HepG2 (cell line): Measurements from ENCODE around the gene UCP3. TPM values are rescaled to one million over a fixed set of nuclear protein-coding genes. Genes with fewer than 3 reads are reported as not detected.

Experiments
- ATAC-seq: fragments of 200-7000 bp; cut with Tn5 transposase; 3 replicates; pipeline ENCODE4 v1.9.1; 2020; ENCODE audit warnings: mild to moderate bottlenecking, moderate library complexity
- BruUV-seq: library from RNA; stranded (reverse); fragments of 400-500 nt; replicated peaks from 2 replicates; lab custom pipeline; 2021; lab: Mats Ljungman, UMichigan
- CTCF ChIA-PET: fragments of 300-600 bp; formaldehyde crosslinking; extraction: SDS; loops from one replicate; lab custom pipeline; 2021; ENCODE audit warnings: low total read pairs, inconsistent platforms, low intra/inter-chr PET ratio; lab: Yijun Ruan, JAX
- POLR2A ChIA-PET: fragments of 350-600 bp; sonication (Branson Sonifier 250); formaldehyde crosslinking; loops from one replicate; lab custom pipeline; 2020; ENCODE audit warnings: antibody characterized with exemption, inconsistent platforms; lab: Yijun Ruan, JAX
- DNase-seq: peaks from one replicate; pipeline ENCODE4 v3.0.0-alpha.2; 2015; ENCODE audit warnings: low spot score
- FAIRE-seq: peaks from 3 replicates; lab custom pipeline; 2011; peaks lifted over from hg19 to GRCh38; lab: Jason Lieb, UNC
- H2AFZ ChIP-seq: one replicate; pipeline ENCODE4 v1.6.1; 2011; ENCODE audit warnings: low read length, inconsistent platforms
- H3K27ac ChIP-seq: fragments of 300-600 bp; 3 replicates; pipeline ENCODE4 v1.8.0; 2011; ENCODE audit warnings: mixed run types, mild to moderate bottlenecking, mixed read lengths, low read length, inconsistent platforms; ENCODE audit not compliant: insufficient read depth; ENCODE audit errors: extremely low read length
- H3K27me3 ChIP-seq, 2 experiments: fragments of 200-600 bp in 1 of 2; 2 replicates in 1 of 2; 3 replicates in 1 of 2; pipeline versions ENCODE4 v1.6.0 to v1.8.0; 2011; ENCODE audit warnings: low read length in 2 of 2, mild to moderate bottlenecking in 2 of 2, moderate library complexity in 2 of 2, inconsistent platforms in 1 of 2; ENCODE audit not compliant: insufficient read depth in 2 of 2, control insufficient read depth in 1 of 2
- H3K36me3 ChIP-seq, 2 experiments: fragments of 200-600 bp in 1 of 2; replicated peaks in 1 of 2; 2 replicates in 1 of 2; 3 replicates in 1 of 2; pipeline versions ENCODE4 v1.5.1 to v1.8.0; 2011; ENCODE audit warnings: low read length in 2 of 2, inconsistent platforms in 1 of 2; ENCODE audit not compliant: insufficient read depth in 2 of 2, control insufficient read depth in 1 of 2
- H3K4me1 ChIP-seq: 2 replicates; pipeline ENCODE4 v1.5.1; 2012; ENCODE audit warnings: low read length, inconsistent platforms; ENCODE audit not compliant: insufficient read depth
- H3K4me2 ChIP-seq: 2 replicates; pipeline ENCODE4 v1.6.0; 2011; ENCODE audit warnings: low read depth, low read length, inconsistent platforms
- H3K4me3 ChIP-seq, 3 experiments: fragments of 200-600 bp in 1 of 3; sonication (generic), shearing (Covaris generic) in 1 of 3; replicated peaks in 1 of 3; 2 replicates each; pipeline ENCODE4 v1.5.1; 2011 to 2016; ENCODE audit warnings: low read length in 3 of 3, inconsistent platforms in 2 of 3, low read depth in 2 of 3, mild to moderate bottlenecking in 2 of 3, control low read depth in 1 of 3, mixed read lengths in 1 of 3; ENCODE audit not compliant: insufficient read depth in 1 of 3
- H3K79me2 ChIP-seq: one replicate; pipeline ENCODE4 v1.6.1; 2011; ENCODE audit warnings: low read length, inconsistent platforms; ENCODE audit not compliant: insufficient read depth
- H3K9ac ChIP-seq: 2 replicates; pipeline ENCODE4 v1.6.0; 2011; ENCODE audit warnings: mild to moderate bottlenecking, low read depth, low read length, inconsistent platforms; ENCODE audit not compliant: insufficient read depth
- H3K9me3 ChIP-seq: 2 replicates; pipeline ENCODE4 v1.5.1; 2012; ENCODE audit warnings: mild to moderate bottlenecking, low read length
- H4K20me1 ChIP-seq: 2 replicates; pipeline ENCODE4 v1.6.0; 2011; ENCODE audit warnings: inconsistent platforms, mild to moderate bottlenecking, low read length, moderate library complexity; ENCODE audit not compliant: insufficient read depth
- CSRNP1 ChIP-seq: sonication (generic); formaldehyde crosslinking; IDR thresholded peaks from 2 replicates; pipeline ENCODE4 v1.8.1; 2023; ENCODE audit warnings: mild to moderate bottlenecking, missing genetic modification reagents
- HDAC1 ChIP-seq: sonication (generic); formaldehyde crosslinking; IDR thresholded peaks from 2 replicates; pipeline ENCODE4 v1.5.1; 2020; ENCODE audit warnings: mild to moderate bottlenecking, missing genetic modification reagents
- HIC2 ChIP-seq: sonication (generic); formaldehyde crosslinking; IDR thresholded peaks from 2 replicates; pipeline ENCODE4 v1.9.0; 2022; ENCODE audit warnings: low read depth, missing genetic modification reagents
- HNF4A ChIP-seq: sonication (generic); formaldehyde crosslinking; IDR thresholded peaks from 2 replicates; pipeline ENCODE4 v1.4.0; 2020; ENCODE audit warnings: missing genetic modification reagents
- HNF4G ChIP-seq, 2 experiments: sonication (generic) in 1 of 2; formaldehyde crosslinking in 1 of 2; IDR thresholded peaks; 2 replicates each; pipeline versions ENCODE4 v1.4.0 to v1.6.1; 2011 to 2020; ENCODE audit warnings: borderline replicate concordance in 2 of 2, low read depth in 2 of 2, mild to moderate bottlenecking in 2 of 2, low read length in 1 of 2, missing genetic modification reagents in 1 of 2, moderate library complexity in 1 of 2
- MIER3 ChIP-seq: IDR thresholded peaks from 2 replicates; pipeline ENCODE4 v1.6.1; 2016; ENCODE audit warnings: missing compliant biosample characterization, borderline replicate concordance
- NCOR1 ChIP-seq: fragments of 200-600 bp; sonication (generic); IDR thresholded peaks from 2 replicates; pipeline ENCODE4 v1.7.0; 2017; ENCODE audit warnings: antibody characterized with exemption, low read length, borderline replicate concordance
- NR2F2 ChIP-seq: IDR thresholded peaks from 2 replicates; pipeline ENCODE4 v1.6.1; 2012; ENCODE audit warnings: low read depth, inconsistent platforms, borderline replicate concordance
- PPARG ChIP-seq: conservative IDR thresholded peaks from 2 replicates; pipeline ENCODE4 v1.6.1; 2016; ENCODE audit warnings: missing biosample characterization, missing genetic modification reagents
- SMAD9 ChIP-seq: sonication (generic); formaldehyde crosslinking; IDR thresholded peaks from 2 replicates; pipeline ENCODE4 v1.5.1; 2020; ENCODE audit warnings: mild to moderate bottlenecking, missing genetic modification reagents
- ZMYM3 ChIP-seq: sonication (generic); formaldehyde crosslinking; IDR thresholded peaks from 2 replicates; pipeline ENCODE4 v1.5.1; 2020; ENCODE audit warnings: mild to moderate bottlenecking, missing genetic modification reagents
- ZNF501 ChIP-seq: sonication (generic); formaldehyde crosslinking; IDR thresholded peaks from 2 replicates; pipeline ENCODE4 v1.5.1; 2020; ENCODE audit warnings: mild to moderate bottlenecking, moderate library complexity, missing genetic modification reagents
- ZNF644 ChIP-seq: IDR thresholded peaks from 2 replicates; pipeline ENCODE4 v1.6.1; 2016; ENCODE audit warnings: low read depth
- ZNF766 ChIP-seq: sonication (generic); formaldehyde crosslinking; IDR thresholded peaks from 2 replicates; pipeline ENCODE4 v1.5.0; 2020; ENCODE audit warnings: missing genetic modification reagents, borderline replicate concordance
- WGBS: methylation state at CpG from one replicate; pipeline ENCODE4 v1.1.6; 2017; ENCODE audit warnings: low lambda C conversion rate; 5-methylcytosine and 5-hydroxymethylcytosine counted together
- in situ Hi-C: cut with HindIII; loops from 2 replicates; pipeline ENCODE4 v1.10.0; 2017; ENCODE audit warnings: low pct_unique_long_range_greater_than_20kb; ENCODE audit not compliant: extremely low pct_ligation_motif_present
- intact Hi-C: fragments of 100-400 bp; cut with micrococcal nuclease; formaldehyde crosslinking; loops from one replicate; pipeline ENCODE4 v1.10.0; 2022; ENCODE audit not compliant: unreplicated experiment
- polyA plus RNA-seq, 8 experiments: library from polyadenylated mRNA; depleted of rRNA in 3 of 8; stranded (reverse) in 7 of 8; unstranded in 1 of 8; fragments of >200 nt; fragmentation: Illumina TruSeq in 4 of 8; extraction: Trizol in 4 of 8; gene quantifications; 2 replicates each; pipeline versions ENCODE4 v1.2.1 to v1.2.3, GENCODE V29; 2011 to 2016; ENCODE audit warnings: low read depth in 4 of 8, missing spikeins in 1 of 8, mixed read lengths in 1 of 8; ENCODE audit not compliant: insufficient read depth in 1 of 8
- total RNA-seq, 5 experiments: library from RNA; depleted of rRNA; stranded (reverse); fragments of >200 nt; fragmentation: Illumina TruSeq; extraction: Trizol; gene quantifications; 2 replicates each; pipeline ENCODE4 v1.2.3, GENCODE V29; 2016; ENCODE audit warnings: low read depth in 1 of 5
- TF ChIP-seq, protein P1 (sequence below), 2 experiments: IDR thresholded peaks; 2 replicates each; pipeline ENCODE4 v1.6.1; 2011 to 2012; ENCODE audit warnings: low read length in 2 of 2, borderline replicate concordance in 1 of 2, low read depth in 1 of 2, mild to moderate bottlenecking in 1 of 2, moderate library complexity in 1 of 2

Gene UCP3
- total and polyA plus RNA-seq, 2 of the 13 experiments (the other 11 are each of a cell fraction or from before 2014, with no cell fraction given), result 0.37 TPM; not detected in 1

DNA sequence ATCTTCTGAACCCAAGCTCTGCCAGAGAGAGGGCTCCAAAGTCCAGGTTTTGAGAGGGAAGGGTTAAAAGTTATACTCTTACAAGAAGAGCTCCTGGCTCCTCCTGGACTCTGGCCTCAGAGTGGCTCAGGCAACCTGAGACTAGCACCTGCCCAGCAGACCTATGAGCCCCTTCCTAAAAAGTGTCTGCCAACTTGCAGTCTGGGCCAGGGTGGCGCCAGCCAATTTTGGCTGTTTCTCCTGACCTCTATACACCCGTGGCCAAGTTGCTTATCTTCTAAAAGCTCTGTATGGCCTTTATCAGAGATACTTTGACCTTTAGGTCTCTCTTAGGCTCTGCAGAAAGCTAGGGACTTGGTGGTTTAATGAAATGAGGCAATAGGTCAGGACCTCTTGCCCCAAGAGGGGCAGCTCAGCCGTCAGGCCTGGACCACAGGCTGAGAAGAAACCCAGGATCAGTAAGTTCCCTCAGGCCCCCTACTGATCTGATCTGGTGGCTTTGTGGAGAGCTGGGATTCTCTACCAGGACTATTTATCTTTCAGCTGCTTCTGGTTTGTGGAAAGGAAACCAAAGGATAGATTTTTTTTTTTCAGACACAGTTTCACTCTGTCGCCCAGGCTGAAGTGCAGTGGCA is 10.3 kb upstream of the UCP3 start:
- Histone ChIP-seq H3K4me1 (peaks cover 42% of the 10 kb centered on the region), H3K36me3 (no peaks in the 10 kb centered on the region; a peak in 1 of 5 replicates), H3K27me3 (no peaks in the 10 kb centered on the region), H2AFZ (no peak overlapping the region), H3K9ac (peak overlapping the region; percentile 72), H3K4me3 (peak overlapping the region in 2 of 3 experiments; percentile 18 to 69; a peak in 3 of 6 replicates), H4K20me1 (no peaks in the 10 kb centered on the region), H3K4me2 (peak overlapping the region; percentile 85), H3K9me3 (no peaks in the 10 kb centered on the region), H3K27ac (peak overlapping the region; percentile 92), H3K79me2 (no peaks in the 10 kb centered on the region)
- intact Hi-C loops, result no loop called here
- ATAC-seq (peak; percentile 59), DNase-seq (peak; percentile 17), FAIRE-seq (peak; percentile 73)
- POLR2A ChIA-PET, result interaction anchor here (0.6 to 2.0 kb wide), 11 partner anchors 8 to 151 kb away, joined by 3 to 32 read pairs (median 3); partner anchors contain the start of gene UCP2
- BruUV-seq, result no TSS peak
- in situ Hi-C loops, result no loop called here
- 26% methylated on average over 3 of the region's 4 CpGs for WGBS
- CTCF ChIA-PET, result no interaction called here
- TF ChIP-seq MIER3 (no peak), ZNF501 (CRISPR knock-in tag) (no peak), NCOR1 (peak; percentile 31; the same call in 1 of the 2 replicates), HNF4G (IDR thresholded peaks at IDR 0.05; ENCODE audit: borderline replicate concordance, low read depth, low read length) (peak; percentile 29; the same call in 1 of the 2 replicates), HNF4G (CRISPR knock-in tag; IDR thresholded peaks at IDR 0.05; ENCODE audit: borderline replicate concordance, low read depth) (no peak), HIC2 (no peak), ZNF766 (CRISPR knock-in tag) (no peak), HDAC1 (peak; percentile 24; the same call in 1 of the 2 replicates), SMAD9 (CRISPR knock-in tag) (peak; percentile 48; the same call in 1 of the 2 replicates), ZNF644 (CRISPR knock-in tag) (no peak), HNF4A (CRISPR knock-in tag) (peak; percentile 64), ZMYM3 (no peak), NR2F2 (peak; percentile 96), CSRNP1 (CRISPR knock-in tag) (no peak), PPARG (CRISPR knock-in tag) (peak; percentile 70)
- TF ChIP-seq, protein P1, sequence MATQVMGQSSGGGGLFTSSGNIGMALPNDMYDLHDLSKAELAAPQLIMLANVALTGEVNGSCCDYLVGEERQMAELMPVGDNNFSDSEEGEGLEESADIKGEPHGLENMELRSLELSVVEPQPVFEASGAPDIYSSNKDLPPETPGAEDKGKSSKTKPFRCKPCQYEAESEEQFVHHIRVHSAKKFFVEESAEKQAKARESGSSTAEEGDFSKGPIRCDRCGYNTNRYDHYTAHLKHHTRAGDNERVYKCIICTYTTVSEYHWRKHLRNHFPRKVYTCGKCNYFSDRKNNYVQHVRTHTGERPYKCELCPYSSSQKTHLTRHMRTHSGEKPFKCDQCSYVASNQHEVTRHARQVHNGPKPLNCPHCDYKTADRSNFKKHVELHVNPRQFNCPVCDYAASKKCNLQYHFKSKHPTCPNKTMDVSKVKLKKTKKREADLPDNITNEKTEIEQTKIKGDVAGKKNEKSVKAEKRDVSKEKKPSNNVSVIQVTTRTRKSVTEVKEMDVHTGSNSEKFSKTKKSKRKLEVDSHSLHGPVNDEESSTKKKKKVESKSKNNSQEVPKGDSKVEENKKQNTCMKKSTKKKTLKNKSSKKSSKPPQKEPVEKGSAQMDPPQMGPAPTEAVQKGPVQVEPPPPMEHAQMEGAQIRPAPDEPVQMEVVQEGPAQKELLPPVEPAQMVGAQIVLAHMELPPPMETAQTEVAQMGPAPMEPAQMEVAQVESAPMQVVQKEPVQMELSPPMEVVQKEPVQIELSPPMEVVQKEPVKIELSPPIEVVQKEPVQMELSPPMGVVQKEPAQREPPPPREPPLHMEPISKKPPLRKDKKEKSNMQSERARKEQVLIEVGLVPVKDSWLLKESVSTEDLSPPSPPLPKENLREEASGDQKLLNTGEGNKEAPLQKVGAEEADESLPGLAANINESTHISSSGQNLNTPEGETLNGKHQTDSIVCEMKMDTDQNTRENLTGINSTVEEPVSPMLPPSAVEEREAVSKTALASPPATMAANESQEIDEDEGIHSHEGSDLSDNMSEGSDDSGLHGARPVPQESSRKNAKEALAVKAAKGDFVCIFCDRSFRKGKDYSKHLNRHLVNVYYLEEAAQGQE (IDR thresholded peaks at IDR 0.05; ENCODE audit: borderline replicate concordance in 1 of 2, low read depth in 1 of 2, low read length in 2 of 2), result no peak
